GM23338 (cell line): ENCODE measurements around the gene NEK10. TPM values are rescaled to one million over a fixed set of nuclear protein-coding genes. Genes with fewer than 3 reads are reported as not detected.

ENCODE experiments used
- ATAC-seq: fragments of 200-7000 bp; cut with Tn5 transposase; 3 replicates; pipeline ENCODE4 v1.9.1; 2020
- DNase-seq: peaks from one replicate; pipeline ENCODE4 v3.0.0-alpha.2; 2015; ENCODE audit warnings: low spot score
- H2AFZ ChIP-seq: fragments of 200-600 bp; sonication (generic); 2 replicates; pipeline ENCODE4 v1.8.0; 2016; ENCODE audit warnings: antibody characterized with exemption, mild to moderate bottlenecking, moderate library complexity
- H3F3A ChIP-seq: fragments of 200-600 bp; sonication (generic); replicated peaks from 2 replicates; pipeline ENCODE4 v1.8.0; 2017; ENCODE audit warnings: antibody characterized with exemption, mixed run types, low read depth
- H3K27ac ChIP-seq: fragments of 200-600 bp; sonication (generic); 2 replicates; pipeline ENCODE4 v1.6.1; 2016; ENCODE audit warnings: low read depth
- H3K27me3 ChIP-seq: fragments of 200-600 bp; sonication (generic); 2 replicates; pipeline ENCODE4 v1.8.0; 2016; ENCODE audit warnings: mild to moderate bottlenecking, mixed run types, moderate library complexity; ENCODE audit not compliant: insufficient read depth
- H3K36me3 ChIP-seq: fragments of 200-600 bp; sonication (generic); 2 replicates; pipeline ENCODE4 v1.8.0; 2016; ENCODE audit warnings: mild to moderate bottlenecking; ENCODE audit not compliant: insufficient read depth
- H3K4me1 ChIP-seq: fragments of 200-600 bp; sonication (generic); 2 replicates; pipeline ENCODE4 v1.8.0; 2016; ENCODE audit warnings: mild to moderate bottlenecking, moderate library complexity; ENCODE audit not compliant: insufficient read depth
- H3K4me2 ChIP-seq: fragments of 200-600 bp; sonication (generic); 2 replicates; pipeline ENCODE4 v1.7.1; 2017; ENCODE audit warnings: mixed run types
- H3K4me3 ChIP-seq: fragments of 200-600 bp; sonication (generic); 2 replicates; pipeline ENCODE4 v1.6.1; 2016; ENCODE audit warnings: mixed run types
- H3K79me2 ChIP-seq: fragments of 200-600 bp; sonication (generic); replicated peaks from 2 replicates; pipeline ENCODE4 v1.8.0; 2017; ENCODE audit warnings: mild to moderate bottlenecking; ENCODE audit not compliant: insufficient read depth
- H3K9me2 ChIP-seq: fragments of 200-600 bp; sonication (generic); 2 replicates; pipeline ENCODE4 v1.8.0; 2017; ENCODE audit not compliant: insufficient read depth
- H4K20me1 ChIP-seq: fragments of 200-600 bp; sonication (generic); replicated peaks from 2 replicates; pipeline ENCODE4 v1.8.0; 2017; ENCODE audit warnings: mild to moderate bottlenecking; ENCODE audit not compliant: insufficient read depth
- H3K27ac Mint-ChIP-seq: 2 replicates; pipeline ENCODE4 v1.8.0; 2020; ENCODE audit warnings: inconsistent platforms, mild to moderate bottlenecking, moderate library complexity, mixed read lengths
- H3K27me3 Mint-ChIP-seq: 3 replicates; pipeline ENCODE4 v1.8.0; 2022; ENCODE audit warnings: low read depth, mild to moderate bottlenecking, moderate library complexity, mixed read lengths, inconsistent platforms; ENCODE audit not compliant: insufficient read depth, poor library complexity
- H3K36me3 Mint-ChIP-seq: 3 replicates; pipeline ENCODE4 v1.8.0; 2021; ENCODE audit warnings: low read depth, mild to moderate bottlenecking, inconsistent platforms, moderate library complexity, mixed read lengths
- H3K4me1 Mint-ChIP-seq: 3 replicates; pipeline ENCODE4 v1.8.0; 2020; ENCODE audit warnings: mild to moderate bottlenecking, inconsistent platforms, mixed read lengths
- H3K4me3 Mint-ChIP-seq: 3 replicates; pipeline ENCODE4 v1.8.0; 2021; ENCODE audit warnings: moderate library complexity, mild to moderate bottlenecking, inconsistent platforms, mixed read lengths
- H3K9me3 Mint-ChIP-seq: 3 replicates; pipeline ENCODE4 v1.8.0; 2020; ENCODE audit warnings: moderate library complexity, mild to moderate bottlenecking, inconsistent platforms, mixed read lengths
- CREB1 ChIP-seq: fragments of 250-450 bp; sonication (Bioruptor Pico); IDR thresholded peaks from 2 replicates; pipeline ENCODE4 v1.5.0; 2020; ENCODE audit warnings: low read depth, mild to moderate bottlenecking, moderate library complexity
- CTCF ChIP-seq, 2 experiments: fragments of 200-600 bp in 1 of 2; sonication (generic) in 1 of 2; conservative IDR thresholded peaks; 2 replicates each; pipeline versions ENCODE4 v1.5.1 to v1.6.1; 2016 to 2017; ENCODE audit warnings: antibody characterized with exemption in 2 of 2, low read depth in 2 of 2, mild to moderate bottlenecking in 2 of 2, moderate library complexity in 1 of 2
- EZH2 ChIP-seq: fragments of 200-600 bp; sonication (generic); IDR thresholded peaks from one replicate; pipeline ENCODE4 v1.8.0; 2017; ENCODE audit warnings: antibody characterized with exemption, mild to moderate bottlenecking, low read depth; ENCODE audit not compliant: unreplicated experiment
- EZH2phosphoT487 ChIP-seq: fragments of 200-600 bp; sonication (generic); IDR thresholded peaks from one replicate; pipeline ENCODE4 v1.8.1; 2018; ENCODE audit warnings: antibody characterized with exemption; ENCODE audit not compliant: unreplicated experiment
- JUNB ChIP-seq: IDR thresholded peaks from one replicate; pipeline ENCODE4 v1.6.1; 2016; ENCODE audit warnings: antibody characterized with exemption; ENCODE audit not compliant: unreplicated experiment
- NANOG ChIP-seq: IDR thresholded peaks from 2 replicates; pipeline ENCODE4 v1.6.1; 2016; ENCODE audit warnings: antibody characterized with exemption, borderline replicate concordance
- POLR2AphosphoS5 ChIP-seq: IDR thresholded peaks from 2 replicates; pipeline ENCODE4 v1.6.1; 2016; ENCODE audit warnings: antibody characterized with exemption, low read depth
- STAT1 ChIP-seq: IDR thresholded peaks from one replicate; pipeline ENCODE4 v1.6.1; 2016; ENCODE audit warnings: antibody characterized with exemption; ENCODE audit not compliant: unreplicated experiment
- ZNF114 ChIP-seq: fragments of 250-450 bp; sonication (Bioruptor Pico); IDR thresholded peaks from 2 replicates; pipeline ENCODE4 v1.5.0; 2020; ENCODE audit warnings: mild to moderate bottlenecking, moderate library complexity
- ZNF331 ChIP-seq: fragments of 250-450 bp; sonication (Bioruptor Pico); IDR thresholded peaks from 2 replicates; pipeline ENCODE4 v1.5.0; 2020; ENCODE audit warnings: low read depth, mild to moderate bottlenecking, moderate library complexity
- polyA plus RNA-seq: library from polyadenylated mRNA; unstranded; fragments of >200 nt; fragmentation: Nextera tagmentation; extraction: Ambion mirVana; gene quantifications from 2 replicates; pipeline ENCODE4 v1.2.1, GENCODE V29; 2016
- total RNA-seq: library from RNA; depleted of rRNA; stranded (reverse); fragments of >200 nt; shearing (Covaris generic); gene quantifications from 2 replicates; pipeline ENCODE4 v1.2.3, GENCODE V29; 2014
- TF ChIP-seq, protein P1 (sequence below): IDR thresholded peaks from one replicate; pipeline ENCODE4 v1.6.1; 2018; ENCODE audit warnings: antibody characterized with exemption; ENCODE audit not compliant: unreplicated experiment
- TF ChIP-seq, protein P2 (sequence below): fragments of 250-450 bp; sonication (Bioruptor Pico); IDR thresholded peaks from 2 replicates; pipeline ENCODE4 v1.5.0; 2020; ENCODE audit warnings: mild to moderate bottlenecking, moderate library complexity
- TF ChIP-seq, protein P3 (sequence below): IDR thresholded peaks from 2 replicates; pipeline ENCODE4 v1.6.1; 2016; ENCODE audit warnings: antibody characterized with exemption

Gene NEK10
- total and polyA plus RNA-seq, 2 experiments from 2014 or later = 0.55 to 2.0 TPM

GRCh38 chr3:27342267-27342666, 26.9 kb downstream of the NEK10 start:
- peaks cover 3% of the 10 kb centered on the region; the same call in 2 of the 3 replicates for H3K9me3 Mint-ChIP-seq

More at GRCh38 chr3:27342267-27342666, 26.9 kb downstream of the NEK10 start:
- DNase-seq = no peak
- H3K27me3 Mint-ChIP-seq = no peaks in the 10 kb centered on the region
- H3K27me3 ChIP-seq = no peaks in the 10 kb centered on the region
- no peak overlapping the region for H3K27ac Mint-ChIP-seq
- H3K4me1 ChIP-seq = no peaks in the 10 kb centered on the region
- no peaks in the 10 kb centered on the region for H3K36me3 ChIP-seq
- H3K4me3 Mint-ChIP-seq = no peak overlapping the region
- no peak overlapping the region for H3K4me2 ChIP-seq
- H3K4me3 ChIP-seq = no peak overlapping the region
- H4K20me1 ChIP-seq = no peaks in the 10 kb centered on the region
- no peaks in the 10 kb centered on the region for H3K9me2 ChIP-seq
- no peaks in the 10 kb centered on the region for H3K4me1 Mint-ChIP-seq
- H2AFZ ChIP-seq = no peak overlapping the region
- H3K27ac ChIP-seq = no peak overlapping the region
- H3K79me2 ChIP-seq = no peaks in the 10 kb centered on the region
- H3K36me3 Mint-ChIP-seq = no peaks in the 10 kb centered on the region; the same call in 2 of the 3 replicates
- no peak for ATAC-seq
- TF ChIP-seq CREB1 (CRISPR knock-in tag) (no peak), STAT1 (no peak), EZH2phosphoT487 (no peak), ZNF331 (CRISPR knock-in tag) (no peak), POLR2AphosphoS5 (no peak), EZH2 (no peak), ZNF114 (CRISPR knock-in tag) (no peak), CTCF (conservative IDR thresholded peaks at IDR 0.05; ENCODE audit: low read depth in 2 of 2) (no peak), NANOG (no peak), JUNB (no peak)
- TF ChIP-seq, protein P1, sequence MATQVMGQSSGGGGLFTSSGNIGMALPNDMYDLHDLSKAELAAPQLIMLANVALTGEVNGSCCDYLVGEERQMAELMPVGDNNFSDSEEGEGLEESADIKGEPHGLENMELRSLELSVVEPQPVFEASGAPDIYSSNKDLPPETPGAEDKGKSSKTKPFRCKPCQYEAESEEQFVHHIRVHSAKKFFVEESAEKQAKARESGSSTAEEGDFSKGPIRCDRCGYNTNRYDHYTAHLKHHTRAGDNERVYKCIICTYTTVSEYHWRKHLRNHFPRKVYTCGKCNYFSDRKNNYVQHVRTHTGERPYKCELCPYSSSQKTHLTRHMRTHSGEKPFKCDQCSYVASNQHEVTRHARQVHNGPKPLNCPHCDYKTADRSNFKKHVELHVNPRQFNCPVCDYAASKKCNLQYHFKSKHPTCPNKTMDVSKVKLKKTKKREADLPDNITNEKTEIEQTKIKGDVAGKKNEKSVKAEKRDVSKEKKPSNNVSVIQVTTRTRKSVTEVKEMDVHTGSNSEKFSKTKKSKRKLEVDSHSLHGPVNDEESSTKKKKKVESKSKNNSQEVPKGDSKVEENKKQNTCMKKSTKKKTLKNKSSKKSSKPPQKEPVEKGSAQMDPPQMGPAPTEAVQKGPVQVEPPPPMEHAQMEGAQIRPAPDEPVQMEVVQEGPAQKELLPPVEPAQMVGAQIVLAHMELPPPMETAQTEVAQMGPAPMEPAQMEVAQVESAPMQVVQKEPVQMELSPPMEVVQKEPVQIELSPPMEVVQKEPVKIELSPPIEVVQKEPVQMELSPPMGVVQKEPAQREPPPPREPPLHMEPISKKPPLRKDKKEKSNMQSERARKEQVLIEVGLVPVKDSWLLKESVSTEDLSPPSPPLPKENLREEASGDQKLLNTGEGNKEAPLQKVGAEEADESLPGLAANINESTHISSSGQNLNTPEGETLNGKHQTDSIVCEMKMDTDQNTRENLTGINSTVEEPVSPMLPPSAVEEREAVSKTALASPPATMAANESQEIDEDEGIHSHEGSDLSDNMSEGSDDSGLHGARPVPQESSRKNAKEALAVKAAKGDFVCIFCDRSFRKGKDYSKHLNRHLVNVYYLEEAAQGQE = no peak
- TF ChIP-seq, protein P2, sequence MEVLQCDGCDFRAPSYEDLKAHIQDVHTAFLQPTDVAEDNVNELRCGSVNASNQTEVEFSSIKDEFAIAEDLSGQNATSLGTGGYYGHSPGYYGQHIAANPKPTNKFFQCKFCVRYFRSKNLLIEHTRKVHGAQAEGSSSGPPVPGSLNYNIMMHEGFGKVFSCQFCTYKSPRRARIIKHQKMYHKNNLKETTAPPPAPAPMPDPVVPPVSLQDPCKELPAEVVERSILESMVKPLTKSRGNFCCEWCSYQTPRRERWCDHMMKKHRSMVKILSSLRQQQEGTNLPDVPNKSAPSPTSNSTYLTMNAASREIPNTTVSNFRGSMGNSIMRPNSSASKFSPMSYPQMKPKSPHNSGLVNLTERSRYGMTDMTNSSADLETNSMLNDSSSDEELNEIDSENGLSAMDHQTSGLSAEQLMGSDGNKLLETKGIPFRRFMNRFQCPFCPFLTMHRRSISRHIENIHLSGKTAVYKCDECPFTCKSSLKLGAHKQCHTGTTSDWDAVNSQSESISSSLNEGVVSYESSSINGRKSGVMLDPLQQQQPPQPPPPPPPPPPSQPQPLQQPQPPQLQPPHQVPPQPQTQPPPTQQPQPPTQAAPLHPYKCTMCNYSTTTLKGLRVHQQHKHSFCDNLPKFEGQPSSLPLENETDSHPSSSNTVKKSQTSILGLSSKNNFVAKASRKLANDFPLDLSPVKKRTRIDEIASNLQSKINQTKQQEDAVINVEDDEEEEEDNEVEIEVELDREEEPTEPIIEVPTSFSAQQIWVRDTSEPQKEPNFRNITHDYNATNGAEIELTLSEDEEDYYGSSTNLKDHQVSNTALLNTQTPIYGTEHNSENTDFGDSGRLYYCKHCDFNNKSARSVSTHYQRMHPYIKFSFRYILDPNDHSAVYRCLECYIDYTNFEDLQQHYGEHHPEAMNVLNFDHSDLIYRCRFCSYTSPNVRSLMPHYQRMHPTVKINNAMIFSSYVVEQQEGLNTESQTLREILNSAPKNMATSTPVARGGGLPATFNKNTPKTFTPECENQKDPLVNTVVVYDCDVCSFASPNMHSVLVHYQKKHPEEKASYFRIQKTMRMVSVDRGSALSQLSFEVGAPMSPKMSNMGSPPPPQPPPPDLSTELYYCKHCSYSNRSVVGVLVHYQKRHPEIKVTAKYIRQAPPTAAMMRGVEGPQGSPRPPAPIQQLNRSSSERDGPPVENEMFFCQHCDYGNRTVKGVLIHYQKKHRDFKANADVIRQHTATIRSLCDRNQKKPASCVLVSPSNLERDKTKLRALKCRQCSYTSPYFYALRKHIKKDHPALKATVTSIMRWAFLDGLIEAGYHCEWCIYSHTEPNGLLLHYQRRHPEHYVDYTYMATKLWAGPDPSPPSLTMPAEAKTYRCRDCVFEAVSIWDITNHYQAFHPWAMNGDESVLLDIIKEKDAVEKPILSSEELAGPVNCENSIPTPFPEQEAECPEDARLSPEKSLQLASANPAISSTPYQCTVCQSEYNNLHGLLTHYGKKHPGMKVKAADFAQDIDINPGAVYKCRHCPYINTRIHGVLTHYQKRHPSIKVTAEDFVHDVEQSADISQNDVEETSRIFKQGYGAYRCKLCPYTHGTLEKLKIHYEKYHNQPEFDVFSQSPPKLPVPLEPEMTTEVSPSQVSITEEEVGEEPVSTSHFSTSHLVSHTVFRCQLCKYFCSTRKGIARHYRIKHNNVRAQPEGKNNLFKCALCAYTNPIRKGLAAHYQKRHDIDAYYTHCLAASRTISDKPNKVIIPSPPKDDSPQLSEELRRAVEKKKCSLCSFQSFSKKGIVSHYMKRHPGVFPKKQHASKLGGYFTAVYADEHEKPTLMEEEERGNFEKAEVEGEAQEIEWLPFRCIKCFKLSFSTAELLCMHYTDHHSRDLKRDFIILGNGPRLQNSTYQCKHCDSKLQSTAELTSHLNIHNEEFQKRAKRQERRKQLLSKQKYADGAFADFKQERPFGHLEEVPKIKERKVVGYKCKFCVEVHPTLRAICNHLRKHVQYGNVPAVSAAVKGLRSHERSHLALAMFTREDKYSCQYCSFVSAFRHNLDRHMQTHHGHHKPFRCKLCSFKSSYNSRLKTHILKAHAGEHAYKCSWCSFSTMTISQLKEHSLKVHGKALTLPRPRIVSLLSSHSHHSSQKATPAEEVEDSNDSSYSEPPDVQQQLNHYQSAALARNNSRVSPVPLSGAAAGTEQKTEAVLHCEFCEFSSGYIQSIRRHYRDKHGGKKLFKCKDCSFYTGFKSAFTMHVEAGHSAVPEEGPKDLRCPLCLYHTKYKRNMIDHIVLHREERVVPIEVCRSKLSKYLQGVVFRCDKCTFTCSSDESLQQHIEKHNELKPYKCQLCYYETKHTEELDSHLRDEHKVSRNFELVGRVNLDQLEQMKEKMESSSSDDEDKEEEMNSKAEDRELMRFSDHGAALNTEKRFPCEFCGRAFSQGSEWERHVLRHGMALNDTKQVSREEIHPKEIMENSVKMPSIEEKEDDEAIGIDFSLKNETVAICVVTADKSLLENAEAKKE (CRISPR knock-in tag) = no peak
- TF ChIP-seq, protein P3, sequence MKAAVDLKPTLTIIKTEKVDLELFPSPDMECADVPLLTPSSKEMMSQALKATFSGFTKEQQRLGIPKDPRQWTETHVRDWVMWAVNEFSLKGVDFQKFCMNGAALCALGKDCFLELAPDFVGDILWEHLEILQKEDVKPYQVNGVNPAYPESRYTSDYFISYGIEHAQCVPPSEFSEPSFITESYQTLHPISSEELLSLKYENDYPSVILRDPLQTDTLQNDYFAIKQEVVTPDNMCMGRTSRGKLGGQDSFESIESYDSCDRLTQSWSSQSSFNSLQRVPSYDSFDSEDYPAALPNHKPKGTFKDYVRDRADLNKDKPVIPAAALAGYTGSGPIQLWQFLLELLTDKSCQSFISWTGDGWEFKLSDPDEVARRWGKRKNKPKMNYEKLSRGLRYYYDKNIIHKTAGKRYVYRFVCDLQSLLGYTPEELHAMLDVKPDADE = no peak
- no peaks in the 10 kb centered on the region for H3F3A ChIP-seq
